HEK293T (cell line): ENCODE measurements around the gene CD320.

Experiments
- CTCF ChIA-PET: fragments of 350-600 bp; formaldehyde crosslinking; extraction: SDS; loops from one replicate; lab custom pipeline; 2021; ENCODE audit warnings: antibody characterized with exemption, inconsistent platforms; lab: Yijun Ruan, JAX
- POLR2A ChIA-PET: fragments of 350-600 bp; formaldehyde crosslinking; extraction: SDS; loops from one replicate; lab custom pipeline; 2020; ENCODE audit warnings: antibody characterized with exemption, inconsistent platforms; lab: Yijun Ruan, JAX
- DNase-seq: peaks from one replicate; pipeline ENCODE4 v3.0.0; 2012; ENCODE audit warnings: mixed read lengths; ENCODE audit errors: extremely low spot score
- ARNT ChIP-seq: fragments of 450-650 bp; IDR thresholded peaks from 2 replicates; pipeline ENCODE4 v1.6.1; 2017; ENCODE audit warnings: mild to moderate bottlenecking
- BHLHE40 ChIP-seq: fragments of 450-650 bp; IDR thresholded peaks from 2 replicates; pipeline ENCODE4 v1.6.1; 2016; ENCODE audit warnings: mild to moderate bottlenecking, moderate library complexity, borderline replicate concordance
- CTBP1 ChIP-seq: fragments of 450-650 bp; IDR thresholded peaks from 2 replicates; pipeline ENCODE4 v1.6.1; 2016; ENCODE audit warnings: borderline replicate concordance
- ELF4 ChIP-seq: fragments of 450-650 bp; IDR thresholded peaks from 2 replicates; pipeline ENCODE4 v1.6.1; 2017; ENCODE audit warnings: antibody characterized with exemption
- FOXA1 ChIP-seq: fragments of 450-650 bp; IDR thresholded peaks from 2 replicates; pipeline ENCODE4 v1.6.1; 2016; ENCODE audit warnings: mild to moderate bottlenecking
- FOXK2 ChIP-seq: fragments of 450-650 bp; IDR thresholded peaks from 2 replicates; pipeline ENCODE4 v1.6.1; 2016; ENCODE audit warnings: mild to moderate bottlenecking
- FOXM1 ChIP-seq: fragments of 450-650 bp; IDR thresholded peaks from 2 replicates; pipeline ENCODE4 v1.6.1; 2017; ENCODE audit warnings: mild to moderate bottlenecking, borderline replicate concordance
- HDGF ChIP-seq: fragments of 450-650 bp; IDR thresholded peaks from 2 replicates; pipeline ENCODE4 v1.6.1; 2017; ENCODE audit warnings: antibody characterized with exemption, borderline replicate concordance
- L3MBTL2 ChIP-seq: fragments of 450-650 bp; conservative IDR thresholded peaks from 2 replicates; pipeline ENCODE4 v1.6.1; 2016; ENCODE audit warnings: mild to moderate bottlenecking
- LEF1 ChIP-seq: fragments of 450-650 bp; IDR thresholded peaks from 2 replicates; pipeline ENCODE4 v1.6.1; 2017; ENCODE audit warnings: mild to moderate bottlenecking, borderline replicate concordance
- NFRKB ChIP-seq: fragments of 450-650 bp; IDR thresholded peaks from 2 replicates; pipeline ENCODE4 v1.6.1; 2016; ENCODE audit warnings: mild to moderate bottlenecking, moderate library complexity
- PKNOX1 ChIP-seq: fragments of 450-650 bp; IDR thresholded peaks from 2 replicates; pipeline ENCODE4 v1.6.1; 2016
- SP1 ChIP-seq: fragments of 450-650 bp; IDR thresholded peaks from 2 replicates; pipeline ENCODE4 v1.6.1; 2017
- SUZ12 ChIP-seq: fragments of 450-650 bp; IDR thresholded peaks from 2 replicates; pipeline ENCODE4 v1.6.1; 2016; ENCODE audit warnings: mild to moderate bottlenecking
- TARDBP ChIP-seq: fragments of 450-650 bp; IDR thresholded peaks from 2 replicates; pipeline ENCODE4 v1.6.1; 2016
- ZNF384 ChIP-seq: fragments of 450-650 bp; IDR thresholded peaks from 2 replicates; pipeline ENCODE4 v1.6.1; 2016

The CD320 gene

GRCh38 chr19:8337728-8338127 lies 29.6 kb upstream of the CD320 start:
- no peak for TF ChIP-seq SP1
- no peak for TF ChIP-seq ELF4
- TF ChIP-seq BHLHE40 = no peak
- POLR2A ChIA-PET = no interaction called here
- DNase-seq = no peak
- CTCF ChIA-PET = no interaction called here

GRCh38 chr19:8336660-8337059 lies 28.5 kb upstream of the CD320 start:
- POLR2A ChIA-PET = interaction anchor here (4.4 kb wide), 1 partner anchor 14 kb away, joined by 30 read pairs; the partner anchor contains the start of genes NDUFA7 and RPS28

GRCh38 chr19:8336072-8336569 lies 28.0 kb upstream of the CD320 start:
- ChIA-PET CTCF (interaction anchor here (1.1 kb wide), 1 partner anchor 17 kb away, joined by 3 read pairs; no protein-coding TSS in a partner anchor), POLR2A (interaction anchor here (0.6 to 4.4 kb wide), 2 partner anchors 14 to 54 kb away, joined by 3 to 30 read pairs; partner anchors contain the start of genes NDUFA7, RAB11B and RPS28)
- DNase-seq = no peak
- TF ChIP-seq PKNOX1 (no peak), NFRKB (no peak), LEF1 (no peak), CTBP1 (no peak), L3MBTL2 (no peak), FOXK2 (no peak), FOXA1 (no peak)

More at GRCh38 chr19:8336660-8337059, 28.5 kb upstream of the CD320 start:
- CTCF ChIA-PET = interaction anchor here (0.6 to 1.1 kb wide), 2 partner anchors 17 to 250 kb away, joined by 3 to 4 read pairs; no protein-coding TSS in a partner anchor
- no peak for DNase-seq
- TF ChIP-seq TARDBP (no peak), CTBP1 (no peak), ELF4 (no peak), L3MBTL2 (no peak), LEF1 (no peak), FOXA1 (no peak), FOXM1 (no peak), PKNOX1 (no peak), FOXK2 (no peak), SP1 (no peak)

- CTCF ChIA-PET = interaction anchor here (1.0 to 1.1 kb wide), 2 partner anchors 18 kb away, joined by 3 read pairs; no protein-coding TSS in a partner anchor
- POLR2A ChIA-PET = interaction anchor here (0.6 to 4.4 kb wide), 3 partner anchors 13 to 178 kb away, joined by 3 to 30 read pairs (median 4); partner anchors contain the start of genes NDUFA7, RAB11B, RPS28 and ZNF414
- TF ChIP-seq HDGF = no peak
- no peak for TF ChIP-seq FOXK2
- TF ChIP-seq BHLHE40 = no peak
- TF ChIP-seq FOXM1 = no peak
- no peak for TF ChIP-seq L3MBTL2
- DNase-seq = no peak
Measured at GRCh38 chr19:8335343-8336071, 27.3 kb upstream of the CD320 start.

- CTCF ChIA-PET = interaction anchor here (1.0 kb wide), 1 partner anchor 19 kb away, joined by 3 read pairs; no protein-coding TSS in a partner anchor
- peak; percentile 78 for DNase-seq
- TF ChIP-seq LEF1 (no peak), FOXM1 (no peak), SUZ12 (no peak), PKNOX1 (no peak), ZNF384 (no peak), FOXK2 (no peak), ARNT (no peak), TARDBP (no peak), SP1 (no peak), L3MBTL2 (no peak), ELF4 (no peak)
- POLR2A ChIA-PET = interaction anchor here (1.0 to 4.4 kb wide), 3 partner anchors 12 to 191 kb away, joined by 3 to 30 read pairs (median 4); partner anchors contain the start of genes NDUFA7, RPS28 and ZNF414
Measured at GRCh38 chr19:8334458-8335342, 26.5 kb upstream of the CD320 start.

- DNase-seq = no peak
- no peak for TF ChIP-seq PKNOX1
- TF ChIP-seq L3MBTL2 = no peak
- TF ChIP-seq TARDBP = no peak
- TF ChIP-seq ELF4 = no peak
- no peak for TF ChIP-seq BHLHE40
- TF ChIP-seq HDGF = no peak
- no peak for TF ChIP-seq LEF1
- no peak for TF ChIP-seq FOXK2
- ChIA-PET CTCF (no interaction called here), POLR2A (interaction anchor here (1.0 to 4.4 kb wide), 3 partner anchors 12 to 192 kb away, joined by 3 to 30 read pairs (median 4); partner anchors contain the start of genes NDUFA7, RPS28 and ZNF414)
Measured at GRCh38 chr19:8333767-8334457, 25.8 kb upstream of the CD320 start.
